B cell (primary cell): ENCODE measurements around the gene KLK10. TPM values are rescaled to one million over a fixed set of nuclear protein-coding genes. Genes with fewer than 3 reads are reported as not detected.

Experiments used
- ATAC-seq: fragments of 200-7000 bp; cut with Tn5 transposase; one replicate; pipeline ENCODE4 v1.10.0; 2021; ENCODE audit warnings: low read depth, mild to moderate bottlenecking, moderate number of reproducible peaks, moderate library complexity
- CTCF ChIA-PET: fragments of 350-600 bp; sonication (Branson Sonifier 250); formaldehyde crosslinking; loops from one replicate; lab custom pipeline; 2021; ENCODE audit warnings: antibody characterized with exemption, inconsistent platforms; lab: Charles Lee
- POLR2A ChIA-PET: fragments of 350-600 bp; sonication (Branson Sonifier 250); formaldehyde crosslinking; loops from one replicate; lab custom pipeline; 2021; ENCODE audit warnings: antibody characterized with exemption; lab: Charles Lee
- DNase-seq: peaks from one replicate; pipeline ENCODE4 v3.0.0; 2013
- H2AFZ ChIP-seq: 2 replicates; pipeline ENCODE4 v1.6.1; 2012; ENCODE audit warnings: mild to moderate bottlenecking, low read depth, low read length; ENCODE audit not compliant: insufficient read depth, poor library complexity, severe bottlenecking
- H3K27ac ChIP-seq, 2 donors: 1 replicate in 1 of 2; 2 replicates in 1 of 2; pipeline ENCODE4 v1.5.1; 2012 to 2013; ENCODE audit warnings: low read length in 2 of 2, mild to moderate bottlenecking in 2 of 2, moderate library complexity in 1 of 2
- H3K27me3 ChIP-seq, 4 experiments: fragments of 200-600 bp in 1 of 4; sonication (generic) in 1 of 4; replicated peaks in 1 of 4; 1 replicate in 2 of 4; 2 replicates in 2 of 4; pipeline versions ENCODE4 v1.6.1 to v1.7.0; 2013 to 2016; ENCODE audit warnings: low read length in 3 of 4, mild to moderate bottlenecking in 2 of 4, mixed read lengths in 1 of 4, moderate library complexity in 1 of 4; ENCODE audit not compliant: insufficient read depth in 4 of 4, control insufficient read depth in 3 of 4; ENCODE audit errors: control extremely low read depth in 1 of 4
- H3K36me3 ChIP-seq, 2 experiments: replicated peaks in 1 of 2; 1 replicate in 1 of 2; 2 replicates in 1 of 2; pipeline versions ENCODE4 v1.6.1 to v1.7.1; 2013; ENCODE audit warnings: low read length in 1 of 2; ENCODE audit not compliant: insufficient read depth in 2 of 2, control insufficient read depth in 1 of 2; ENCODE audit errors: control extremely low read depth in 1 of 2, extremely low read depth in 1 of 2
- H3K4me1 ChIP-seq, 2 donors: fragments of 200-600 bp in 1 of 2; sonication (generic) in 1 of 2; 1 replicate in 1 of 2; 2 replicates in 1 of 2; pipeline versions ENCODE4 v1.5.1 to v1.6.1; 2013 to 2017; ENCODE audit warnings: low read length in 2 of 2; ENCODE audit not compliant: control insufficient read depth in 2 of 2, insufficient read depth in 2 of 2
- H3K4me2 ChIP-seq: replicated peaks from 2 replicates; pipeline ENCODE3; 2012; ENCODE audit warnings: mild to moderate bottlenecking, low read depth, low read length; ENCODE audit not compliant: poor library complexity, severe bottlenecking
- H3K4me3 ChIP-seq, 5 experiments: fragments of 200-600 bp in 1 of 5; sonication (generic) in 1 of 5; 1 replicate in 3 of 5; 2 replicates in 2 of 5; pipeline versions ENCODE4 v1.5.1 to v1.7.0; 2011 to 2016; ENCODE audit warnings: low read length in 4 of 5, mild to moderate bottlenecking in 4 of 5, low read depth in 2 of 5, control low read depth in 1 of 5, moderate library complexity in 1 of 5; ENCODE audit not compliant: insufficient read depth in 1 of 5; ENCODE audit errors: control extremely low read depth in 1 of 5, extremely low read depth in 1 of 5
- H3K79me2 ChIP-seq: fragments of 200-600 bp; sonication (generic); one replicate; pipeline ENCODE4 v1.6.0; 2016; ENCODE audit warnings: low read length; ENCODE audit not compliant: control insufficient read depth, insufficient read depth
- H3K9ac ChIP-seq: fragments of 200-600 bp; sonication (generic); 2 replicates; pipeline ENCODE4 v1.6.1; 2017; ENCODE audit warnings: mild to moderate bottlenecking, low read length, moderate library complexity
- H3K9me3 ChIP-seq, 3 donors: one replicate each; pipeline versions ENCODE4 v1.6.1 to v1.7.1; 2013; ENCODE audit warnings: low read length in 2 of 3; ENCODE audit not compliant: control insufficient read depth in 2 of 3, insufficient read depth in 1 of 3; ENCODE audit errors: control extremely low read depth in 1 of 3
- H4K20me1 ChIP-seq: 2 replicates; pipeline ENCODE4 v1.6.0; 2012; ENCODE audit warnings: mild to moderate bottlenecking, low read length; ENCODE audit not compliant: insufficient read depth, control insufficient read depth, poor library complexity, severe bottlenecking
- H3K27ac Mint-ChIP-seq: one replicate; pipeline ENCODE4 v1.8.0; 2021; ENCODE audit warnings: mixed read lengths
- H3K27me3 Mint-ChIP-seq: one replicate; pipeline ENCODE4 v1.8.0; 2021; ENCODE audit warnings: mixed read lengths
- H3K4me1 Mint-ChIP-seq: one replicate; pipeline ENCODE4 v1.8.0; 2021; ENCODE audit warnings: mixed read lengths
- H3K4me3 Mint-ChIP-seq: one replicate; pipeline ENCODE4 v1.8.0; 2021; ENCODE audit warnings: mixed read lengths
- H3K9me3 Mint-ChIP-seq: one replicate; pipeline ENCODE4 v1.8.0; 2022; ENCODE audit warnings: mixed read lengths; ENCODE audit not compliant: insufficient read depth
- EZH2 ChIP-seq: IDR thresholded peaks from 2 replicates; pipeline ENCODE4 v1.6.1; 2012; ENCODE audit warnings: borderline replicate concordance, low read depth, mild to moderate bottlenecking, moderate library complexity, low read length; ENCODE audit not compliant: insufficient read depth, poor library complexity, severe bottlenecking
- WGBS: methylation state at CpG from one replicate; pipeline ENCODE4 v1.1.5; 2013; ENCODE audit warnings: missing lambda C conversion rate; ENCODE audit not compliant: insufficient coverage; 5-methylcytosine and 5-hydroxymethylcytosine counted together
- intact Hi-C: fragments of 100-400 bp; cut with micrococcal nuclease; formaldehyde crosslinking; loops from one replicate; pipeline ENCODE4 v1.10.0; 2022
- polyA plus RNA-seq: library from polyadenylated mRNA; depleted of rRNA; stranded (reverse); fragments of >200 nt; gene quantifications from 2 replicates; pipeline ENCODE4 v1.2.3, GENCODE V29; 2012
- total RNA-seq, 2 donors: library from RNA; stranded (reverse); fragments of 120-200 nt in 1 of 2; gene quantifications; 1 replicate in 1 of 2; 2 replicates in 1 of 2; pipeline versions ENCODE4 v1.2.3 to v1.2.4, GENCODE V29; 2013 to 2022
- TF ChIP-seq, protein P1 (sequence below): fragments of 200-600 bp; IDR thresholded peaks from one replicate; pipeline ENCODE4 v1.8.0; 2022; ENCODE audit warnings: antibody characterized with exemption, mild to moderate bottlenecking

Gene KLK10
- total and polyA plus RNA-seq, 2 donors (not counting 1 experiment from before 2014, with no cell fraction given): not detected

DNA sequence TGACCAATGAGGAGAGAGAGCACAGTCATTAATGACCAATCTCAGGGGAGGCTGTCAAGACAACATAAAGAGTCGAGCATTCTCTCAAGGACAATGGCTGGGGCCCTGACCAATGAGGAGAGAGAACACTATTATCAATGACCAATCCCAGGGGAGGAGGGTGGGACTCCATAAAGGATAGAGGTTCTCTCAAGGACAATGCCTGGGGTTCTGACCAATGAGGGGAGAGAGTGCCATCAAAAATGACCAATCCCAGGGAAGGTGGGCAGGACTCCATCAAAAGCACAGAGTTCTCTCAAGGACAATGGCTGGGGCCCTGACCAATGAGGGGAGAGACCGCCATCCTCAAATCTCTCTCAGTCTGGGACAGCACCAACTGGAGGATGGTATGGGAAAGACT is 10.2 kb upstream of the KLK10 start:
- Mint-ChIP-seq H3K27ac (no peak overlapping the region), H3K9me3 (peaks cover 3% of the 10 kb centered on the region), H3K27me3 (peaks cover 35% of the 10 kb centered on the region), H3K4me1 (no peaks in the 10 kb centered on the region), H3K4me3 (no peak overlapping the region)
- intact Hi-C loops: no loop called here
- no peaks in the 10 kb centered on the region for H3K4me1 ChIP-seq
- no peak overlapping the region for H2AFZ ChIP-seq
- CTCF ChIA-PET: no interaction called here
- no peak overlapping the region for H3K4me3 ChIP-seq
- no peak for TF ChIP-seq EZH2
- TF ChIP-seq, protein P1, sequence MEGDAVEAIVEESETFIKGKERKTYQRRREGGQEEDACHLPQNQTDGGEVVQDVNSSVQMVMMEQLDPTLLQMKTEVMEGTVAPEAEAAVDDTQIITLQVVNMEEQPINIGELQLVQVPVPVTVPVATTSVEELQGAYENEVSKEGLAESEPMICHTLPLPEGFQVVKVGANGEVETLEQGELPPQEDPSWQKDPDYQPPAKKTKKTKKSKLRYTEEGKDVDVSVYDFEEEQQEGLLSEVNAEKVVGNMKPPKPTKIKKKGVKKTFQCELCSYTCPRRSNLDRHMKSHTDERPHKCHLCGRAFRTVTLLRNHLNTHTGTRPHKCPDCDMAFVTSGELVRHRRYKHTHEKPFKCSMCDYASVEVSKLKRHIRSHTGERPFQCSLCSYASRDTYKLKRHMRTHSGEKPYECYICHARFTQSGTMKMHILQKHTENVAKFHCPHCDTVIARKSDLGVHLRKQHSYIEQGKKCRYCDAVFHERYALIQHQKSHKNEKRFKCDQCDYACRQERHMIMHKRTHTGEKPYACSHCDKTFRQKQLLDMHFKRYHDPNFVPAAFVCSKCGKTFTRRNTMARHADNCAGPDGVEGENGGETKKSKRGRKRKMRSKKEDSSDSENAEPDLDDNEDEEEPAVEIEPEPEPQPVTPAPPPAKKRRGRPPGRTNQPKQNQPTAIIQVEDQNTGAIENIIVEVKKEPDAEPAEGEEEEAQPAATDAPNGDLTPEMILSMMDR: no peak
- no peak overlapping the region for H3K27ac ChIP-seq
- no peak for DNase-seq
- H3K4me2 ChIP-seq: no peak overlapping the region
- peaks cover 0 to 4% (median 0%) of the 10 kb centered on the region in 4 experiments for H3K27me3 ChIP-seq
- no peaks in the 10 kb centered on the region for H4K20me1 ChIP-seq
- POLR2A ChIA-PET: no interaction called here
- no peaks in the 10 kb centered on the region for H3K36me3 ChIP-seq
- WGBS: no CpG with 5 or more reads among the region's 2 CpGs
- ATAC-seq: no peak
- H3K9ac ChIP-seq: no peak overlapping the region
- peaks cover 0 to 9% (median 0%) of the 10 kb centered on the region in 3 donors for H3K9me3 ChIP-seq
- H3K79me2 ChIP-seq: no peaks in the 10 kb centered on the region

DNA sequence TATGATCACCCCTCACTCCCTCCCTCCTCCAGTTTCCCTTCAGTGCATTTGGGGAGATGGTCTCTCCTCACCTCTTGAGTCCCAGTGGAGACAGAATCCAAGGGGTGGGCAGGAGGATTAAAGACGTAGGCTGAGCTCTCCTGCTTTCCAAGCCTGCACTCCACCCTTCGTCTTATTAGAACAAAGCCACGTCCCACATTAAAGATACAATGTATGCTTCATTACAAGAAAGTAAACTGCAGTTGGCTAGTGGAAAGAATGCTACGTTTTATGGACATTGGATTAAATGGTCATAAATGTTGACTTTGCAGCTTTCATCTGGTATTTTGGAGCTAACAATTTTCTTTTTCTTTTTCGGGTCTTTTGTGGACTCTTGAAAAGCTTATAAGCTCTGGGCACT is 8.4 kb upstream of the KLK10 start:
- ATAC-seq: no peak
- DNase-seq: no peak
- Histone ChIP-seq H4K20me1 (no peaks in the 10 kb centered on the region), H2AFZ (no peak overlapping the region), H3K4me3 (no peak overlapping the region), H3K36me3 (no peaks in the 10 kb centered on the region), H3K79me2 (no peaks in the 10 kb centered on the region), H3K4me2 (no peak overlapping the region), H3K27ac (no peak overlapping the region), H3K27me3 (peaks cover 0 to 4% (median 0%) of the 10 kb centered on the region in 4 experiments), H3K9me3 (peaks cover 0 to 6% (median 0%) of the 10 kb centered on the region in 3 donors), H3K9ac (no peak overlapping the region), H3K4me1 (no peaks in the 10 kb centered on the region)
- 77% methylated on average over 2 of the region's 5 CpGs for WGBS
- intact Hi-C loops: no loop called here
- no peak overlapping the region for H3K4me3 Mint-ChIP-seq
- ChIA-PET CTCF (no interaction called here), POLR2A (no interaction called here)
- H3K4me1 Mint-ChIP-seq: no peaks in the 10 kb centered on the region
- H3K27me3 Mint-ChIP-seq: peaks cover 34% of the 10 kb centered on the region
- peaks cover 3% of the 10 kb centered on the region for H3K9me3 Mint-ChIP-seq
- no peak for TF ChIP-seq EZH2
- H3K27ac Mint-ChIP-seq: no peak overlapping the region
